Measurements from ENCODE around the gene GALNT13. TPM values are rescaled to one million over a fixed set of nuclear protein-coding genes. Genes with fewer than 3 reads are reported as not detected.

The GALNT13 gene
- total RNA-seq, 2 experiments from 2014 or later = not detected

- no peak for DNase-seq
- Histone ChIP-seq H3K4me3 (ENCODE audit: low read length) (no peak overlapping the region), H3K36me3 (ENCODE audit: insufficient read depth, low read length) (no peaks in the 10 kb centered on the region), H3K27me3 (ENCODE audit: control insufficient read depth in 1 of 2, insufficient read depth in 2 of 2, low read length in 2 of 2) (no peaks in the 10 kb centered on the region), H3K9me3 (ENCODE audit: control insufficient read depth in 1 of 2, insufficient read depth in 1 of 2, low read length in 2 of 2) (peaks cover 0 to 8% of the 10 kb centered on the region in 2 experiments), H3K27ac (ENCODE audit: low read depth in 1 of 2, low read length in 2 of 2) (no peak overlapping the region), H3K4me1 (ENCODE audit: insufficient read depth, low read length) (no peaks in the 10 kb centered on the region)
- Mint-ChIP-seq H3K27me3 (no peaks in the 10 kb centered on the region), H3K4me3 (no peak overlapping the region), H3K9me3 (peaks cover 2% of the 10 kb centered on the region), H3K36me3 (ENCODE audit: low read depth) (no peaks in the 10 kb centered on the region), H3K4me1 (ENCODE audit: low read depth) (no peaks in the 10 kb centered on the region), H3K27ac (no peak overlapping the region)
- TF ChIP-seq, protein P1, sequence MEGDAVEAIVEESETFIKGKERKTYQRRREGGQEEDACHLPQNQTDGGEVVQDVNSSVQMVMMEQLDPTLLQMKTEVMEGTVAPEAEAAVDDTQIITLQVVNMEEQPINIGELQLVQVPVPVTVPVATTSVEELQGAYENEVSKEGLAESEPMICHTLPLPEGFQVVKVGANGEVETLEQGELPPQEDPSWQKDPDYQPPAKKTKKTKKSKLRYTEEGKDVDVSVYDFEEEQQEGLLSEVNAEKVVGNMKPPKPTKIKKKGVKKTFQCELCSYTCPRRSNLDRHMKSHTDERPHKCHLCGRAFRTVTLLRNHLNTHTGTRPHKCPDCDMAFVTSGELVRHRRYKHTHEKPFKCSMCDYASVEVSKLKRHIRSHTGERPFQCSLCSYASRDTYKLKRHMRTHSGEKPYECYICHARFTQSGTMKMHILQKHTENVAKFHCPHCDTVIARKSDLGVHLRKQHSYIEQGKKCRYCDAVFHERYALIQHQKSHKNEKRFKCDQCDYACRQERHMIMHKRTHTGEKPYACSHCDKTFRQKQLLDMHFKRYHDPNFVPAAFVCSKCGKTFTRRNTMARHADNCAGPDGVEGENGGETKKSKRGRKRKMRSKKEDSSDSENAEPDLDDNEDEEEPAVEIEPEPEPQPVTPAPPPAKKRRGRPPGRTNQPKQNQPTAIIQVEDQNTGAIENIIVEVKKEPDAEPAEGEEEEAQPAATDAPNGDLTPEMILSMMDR (IDR thresholded peaks at IDR 0.05) = no peak
- CTCF ChIA-PET = no interaction called here
- ATAC-seq (ENCODE audit: poor library complexity) = no peak
- POLR2A ChIA-PET = no interaction called here
- intact Hi-C loops (cut with DNase I, micrococcal nuclease) = no loop called here
These were observed 391.5 kb downstream of the GALNT13 start for GRCh38 chr2:154263206-154263605.

GRCh38 chr2:154264024-154264423 is 392.3 kb downstream of the GALNT13 start:
- ATAC-seq (ENCODE audit: poor library complexity) = no peak

DNA sequence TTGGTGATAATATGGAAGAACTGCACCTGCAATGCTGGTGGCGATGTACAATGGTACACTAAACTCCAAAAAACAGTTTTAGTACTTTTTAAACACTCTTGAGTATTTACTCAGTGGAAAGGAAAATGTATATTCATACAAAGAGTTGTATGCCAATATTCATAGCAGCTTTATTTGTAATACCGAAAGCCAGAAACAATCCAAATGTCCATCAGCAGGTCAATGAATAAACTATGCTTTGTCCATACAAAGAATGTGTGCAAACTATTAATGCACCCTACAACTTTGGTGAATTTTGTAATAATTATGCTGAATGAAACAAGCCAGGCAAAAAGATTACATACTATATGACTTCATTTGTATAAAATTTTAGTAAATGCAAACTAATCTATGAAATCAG is 396.3 kb downstream of the GALNT13 start:
- intact Hi-C loops (cut with DNase I, micrococcal nuclease) = no loop called here
- no peaks in the 10 kb centered on the region for H3K4me1 ChIP-seq (ENCODE audit: insufficient read depth, low read length)
- DNase-seq (no peak), ATAC-seq (ENCODE audit: poor library complexity) (no peak)
- no peaks in the 10 kb centered on the region for H3K36me3 Mint-ChIP-seq (ENCODE audit: low read depth)
- no peak overlapping the region for H3K27ac Mint-ChIP-seq
- ChIA-PET POLR2A (no interaction called here), CTCF (no interaction called here)
- no peaks in the 10 kb centered on the region for H3K9me3 Mint-ChIP-seq
- no peaks in the 10 kb centered on the region for H3K27me3 ChIP-seq (ENCODE audit: control insufficient read depth in 1 of 2, insufficient read depth in 2 of 2, low read length in 2 of 2)
- TF ChIP-seq, protein P1 (IDR thresholded peaks at IDR 0.05) = no peak
- H3K9me3 ChIP-seq (ENCODE audit: control insufficient read depth in 1 of 2, insufficient read depth in 1 of 2, low read length in 2 of 2) = peaks cover 0 to 4% of the 10 kb centered on the region in 2 experiments
- H3K4me3 Mint-ChIP-seq = no peak overlapping the region
- no peak overlapping the region for H3K27ac ChIP-seq (ENCODE audit: low read depth in 1 of 2, low read length in 2 of 2)
- no peak overlapping the region for H3K4me3 ChIP-seq (ENCODE audit: low read length)
- no peaks in the 10 kb centered on the region for H3K27me3 Mint-ChIP-seq
- H3K36me3 ChIP-seq (ENCODE audit: insufficient read depth, low read length) = no peaks in the 10 kb centered on the region
- H3K4me1 Mint-ChIP-seq (ENCODE audit: low read depth) = no peaks in the 10 kb centered on the region

More at GRCh38 chr2:154264024-154264423, 392.3 kb downstream of the GALNT13 start:
- DNase-seq = no peak
- ChIA-PET CTCF (no interaction called here), POLR2A (no interaction called here)
- TF ChIP-seq, protein P1 (IDR thresholded peaks at IDR 0.05) = no peak
- Histone ChIP-seq H3K4me1 (ENCODE audit: insufficient read depth, low read length) (no peaks in the 10 kb centered on the region), H3K36me3 (ENCODE audit: insufficient read depth, low read length) (no peaks in the 10 kb centered on the region), H3K4me3 (ENCODE audit: low read length) (no peak overlapping the region), H3K9me3 (ENCODE audit: control insufficient read depth in 1 of 2, insufficient read depth in 1 of 2, low read length in 2 of 2) (peaks cover 0 to 8% of the 10 kb centered on the region in 2 experiments), H3K27me3 (ENCODE audit: control insufficient read depth in 1 of 2, insufficient read depth in 2 of 2, low read length in 2 of 2) (no peaks in the 10 kb centered on the region), H3K27ac (ENCODE audit: low read depth in 1 of 2, low read length in 2 of 2) (no peak overlapping the region)
- no peak overlapping the region for H3K4me3 Mint-ChIP-seq
- intact Hi-C loops (cut with DNase I, micrococcal nuclease) = no loop called here
- no peaks in the 10 kb centered on the region for H3K36me3 Mint-ChIP-seq (ENCODE audit: low read depth)
- H3K9me3 Mint-ChIP-seq = peaks cover 2% of the 10 kb centered on the region
- H3K27ac Mint-ChIP-seq = no peak overlapping the region
- H3K27me3 Mint-ChIP-seq = no peaks in the 10 kb centered on the region
- no peaks in the 10 kb centered on the region for H3K4me1 Mint-ChIP-seq (ENCODE audit: low read depth)
